Fibroblast of lung (primary cell): ENCODE data around the gene SLC4A1. TPM values are rescaled to one million over a fixed set of nuclear protein-coding genes. Genes with fewer than 3 reads are reported as not detected.

Source experiments
- DNase-seq, 2 donors: peaks; one replicate each; pipeline versions ENCODE4 v3.0.0 to v3.0.0-alpha.2; 2010; ENCODE audit warnings: low read depth in 2 of 2
- H2AFZ ChIP-seq: 2 replicates; pipeline ENCODE4 v1.5.1; 2012; ENCODE audit warnings: low read length, control low read depth, inconsistent platforms
- H3K27ac ChIP-seq: 2 replicates; pipeline ENCODE4 v1.5.1; 2011; ENCODE audit warnings: low read length, control low read depth; ENCODE audit not compliant: insufficient read depth
- H3K27me3 ChIP-seq: 2 replicates; pipeline ENCODE4 v1.5.1; 2011; ENCODE audit warnings: mild to moderate bottlenecking, low read length; ENCODE audit not compliant: control insufficient read depth, insufficient read depth
- H3K36me3 ChIP-seq: 2 replicates; pipeline ENCODE4 v1.5.1; 2011; ENCODE audit warnings: low read length; ENCODE audit not compliant: control insufficient read depth, insufficient read depth
- H3K4me1 ChIP-seq: 2 replicates; pipeline ENCODE4 v1.5.1; 2011; ENCODE audit warnings: low read length; ENCODE audit not compliant: control insufficient read depth, insufficient read depth; ENCODE audit errors: extremely low read depth
- H3K4me2 ChIP-seq: 2 replicates; pipeline ENCODE4 v1.5.1; 2011; ENCODE audit warnings: low read length, control low read depth; ENCODE audit not compliant: insufficient read depth; ENCODE audit errors: extremely low read depth
- H3K4me3 ChIP-seq, 4 experiments: fragments of 200-600 bp in 1 of 4; sonication (generic) in 1 of 4; replicated peaks in 1 of 4; 2 replicates each; pipeline ENCODE4 v1.5.1; 2011 to 2016; ENCODE audit warnings: low read length in 4 of 4, low read depth in 3 of 4, mild to moderate bottlenecking in 3 of 4, control low read depth in 2 of 4, inconsistent platforms in 1 of 4, mixed read lengths in 1 of 4; ENCODE audit not compliant: insufficient read depth in 1 of 4; ENCODE audit errors: control extremely low read depth in 1 of 4
- H3K79me2 ChIP-seq: 2 replicates; pipeline ENCODE4 v1.5.1; 2012; ENCODE audit warnings: mild to moderate bottlenecking, low read length, inconsistent platforms; ENCODE audit not compliant: control insufficient read depth, insufficient read depth
- H3K9ac ChIP-seq: 2 replicates; pipeline ENCODE4 v1.5.1; 2011; ENCODE audit warnings: mild to moderate bottlenecking, low read length, control low read depth; ENCODE audit not compliant: insufficient read depth
- H3K9me3 ChIP-seq: 2 replicates; pipeline ENCODE4 v1.5.1; 2012; ENCODE audit warnings: low read depth, low read length; ENCODE audit not compliant: control insufficient read depth, insufficient read depth
- H4K20me1 ChIP-seq: 2 replicates; pipeline ENCODE4 v1.5.1; 2011; ENCODE audit warnings: low read length; ENCODE audit not compliant: control insufficient read depth, insufficient read depth; ENCODE audit errors: extremely low read depth
- EZH2 ChIP-seq: IDR thresholded peaks from 2 replicates; pipeline ENCODE4 v1.5.1; 2012; ENCODE audit warnings: low read length, control low read depth, mild to moderate bottlenecking; ENCODE audit errors: missing control alignments
- polyA plus RNA-seq, 2 donors: library from polyadenylated mRNA; depleted of rRNA in 1 of 2; stranded (reverse) in 1 of 2; unstranded in 1 of 2; fragments of >200 nt; gene quantifications; 2 replicates each; pipeline ENCODE4 v1.2.1, GENCODE V29; 2011 to 2012; ENCODE audit warnings: missing spikeins in 1 of 2
- total RNA-seq: library from RNA; depleted of rRNA; stranded (reverse); fragments of >200 nt; gene quantifications from 2 replicates; pipeline ENCODE4 v1.2.1, GENCODE V29; 2014
- TF ChIP-seq, protein P1 (sequence below), 2 donors: IDR thresholded peaks in 1 of 2; conservative IDR thresholded peaks in 1 of 2; 1 replicate in 1 of 2; 2 replicates in 1 of 2; pipeline ENCODE4 v1.5.1; 2011 to 2012; ENCODE audit warnings: low read length in 2 of 2, control low read depth in 1 of 2, inconsistent platforms in 1 of 2, low read depth in 1 of 2, mild to moderate bottlenecking in 1 of 2

The SLC4A1 gene
- total and polyA plus RNA-seq, 2 donors (not counting 1 experiment from before 2014, with no cell fraction given), result not detected

DNA sequence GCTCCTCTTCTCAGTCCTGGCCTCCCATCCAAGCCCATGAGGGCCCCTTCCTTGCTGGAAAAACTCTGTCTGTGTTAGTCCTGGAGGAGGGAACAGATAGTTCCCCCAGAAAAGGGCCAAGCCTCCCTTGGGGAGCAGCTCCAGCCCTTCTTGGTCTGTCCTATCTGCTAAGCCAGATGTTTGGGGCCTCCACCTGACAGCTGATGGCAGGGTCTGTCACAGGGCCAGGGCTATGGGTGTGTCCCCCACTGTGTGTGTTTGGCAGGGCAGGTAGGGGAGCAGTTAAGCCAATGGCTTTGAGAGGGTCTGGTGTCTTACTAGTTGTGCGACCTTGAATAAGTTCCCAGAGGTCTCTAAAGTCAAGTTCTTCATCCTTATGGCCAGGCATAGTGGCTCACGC, 13.6 kb upstream of the SLC4A1 start:
- Histone ChIP-seq H3K4me1 (peaks cover 3% of the 10 kb centered on the region), H3K27ac (no peak overlapping the region), H4K20me1 (no peaks in the 10 kb centered on the region), H3K4me3 (no peak overlapping the region), H3K4me2 (no peak overlapping the region), H2AFZ (no peak overlapping the region), H3K9me3 (no peaks in the 10 kb centered on the region), H3K9ac (no peak overlapping the region), H3K79me2 (no peaks in the 10 kb centered on the region), H3K36me3 (no peaks in the 10 kb centered on the region), H3K27me3 (no peaks in the 10 kb centered on the region)
- TF ChIP-seq, protein P1, sequence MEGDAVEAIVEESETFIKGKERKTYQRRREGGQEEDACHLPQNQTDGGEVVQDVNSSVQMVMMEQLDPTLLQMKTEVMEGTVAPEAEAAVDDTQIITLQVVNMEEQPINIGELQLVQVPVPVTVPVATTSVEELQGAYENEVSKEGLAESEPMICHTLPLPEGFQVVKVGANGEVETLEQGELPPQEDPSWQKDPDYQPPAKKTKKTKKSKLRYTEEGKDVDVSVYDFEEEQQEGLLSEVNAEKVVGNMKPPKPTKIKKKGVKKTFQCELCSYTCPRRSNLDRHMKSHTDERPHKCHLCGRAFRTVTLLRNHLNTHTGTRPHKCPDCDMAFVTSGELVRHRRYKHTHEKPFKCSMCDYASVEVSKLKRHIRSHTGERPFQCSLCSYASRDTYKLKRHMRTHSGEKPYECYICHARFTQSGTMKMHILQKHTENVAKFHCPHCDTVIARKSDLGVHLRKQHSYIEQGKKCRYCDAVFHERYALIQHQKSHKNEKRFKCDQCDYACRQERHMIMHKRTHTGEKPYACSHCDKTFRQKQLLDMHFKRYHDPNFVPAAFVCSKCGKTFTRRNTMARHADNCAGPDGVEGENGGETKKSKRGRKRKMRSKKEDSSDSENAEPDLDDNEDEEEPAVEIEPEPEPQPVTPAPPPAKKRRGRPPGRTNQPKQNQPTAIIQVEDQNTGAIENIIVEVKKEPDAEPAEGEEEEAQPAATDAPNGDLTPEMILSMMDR (conservative IDR thresholded peaks at IDR 0.05 in 1 of 2, IDR thresholded peaks at IDR 0.05 in 1 of 2; ENCODE audit: low read depth in 1 of 2, low read length in 2 of 2), result no peak
- no peak for TF ChIP-seq EZH2
- DNase-seq, result no peak

- H2AFZ ChIP-seq, result no peak overlapping the region
- TF ChIP-seq EZH2, result no peak
- TF ChIP-seq, protein P1 (conservative IDR thresholded peaks at IDR 0.05 in 1 of 2, IDR thresholded peaks at IDR 0.05 in 1 of 2; ENCODE audit: low read depth in 1 of 2, low read length in 2 of 2), result no peak
- no peak for DNase-seq
- H3K4me2 ChIP-seq, result no peak overlapping the region
- no peaks in the 10 kb centered on the region for H3K27me3 ChIP-seq
- no peaks in the 10 kb centered on the region for H3K79me2 ChIP-seq
- H3K4me1 ChIP-seq, result peaks cover 3% of the 10 kb centered on the region
- no peaks in the 10 kb centered on the region for H3K9me3 ChIP-seq
- H3K36me3 ChIP-seq, result no peaks in the 10 kb centered on the region
- H3K4me3 ChIP-seq, result no peak overlapping the region
- H3K27ac ChIP-seq, result peak overlapping the region; percentile 49
- H3K9ac ChIP-seq, result no peak overlapping the region
- H4K20me1 ChIP-seq, result no peaks in the 10 kb centered on the region
Observed at GRCh38 chr17:44280392-44280937, 12.5 kb upstream of the SLC4A1 start.

- Histone ChIP-seq H3K27me3 (no peaks in the 10 kb centered on the region), H3K9me3 (no peaks in the 10 kb centered on the region), H3K36me3 (no peaks in the 10 kb centered on the region), H4K20me1 (no peaks in the 10 kb centered on the region), H3K4me2 (no peak overlapping the region), H3K79me2 (no peaks in the 10 kb centered on the region), H2AFZ (no peak overlapping the region), H3K4me3 (no peak overlapping the region), H3K9ac (no peak overlapping the region), H3K4me1 (peaks cover 3% of the 10 kb centered on the region), H3K27ac (peak overlapping the region; percentile 49)
- TF ChIP-seq, protein P1 (conservative IDR thresholded peaks at IDR 0.05 in 1 of 2, IDR thresholded peaks at IDR 0.05 in 1 of 2; ENCODE audit: low read depth in 1 of 2, low read length in 2 of 2), result no peak
- no peak for TF ChIP-seq EZH2
- peak; percentile 86 for DNase-seq
Observed at GRCh38 chr17:44279666-44280391, 11.9 kb upstream of the SLC4A1 start.
